Peyer's patch (tissue), 4 donors: ENCODE data around the gene DMGDH.

Source experiments
- POLR2A ChIP-seq, 2 donors: fragments of 450-650 bp; IDR thresholded peaks; one replicate each; pipeline ENCODE4 v1.5.1; 2017; ENCODE audit warnings: antibody characterized with exemption in 2 of 2, mild to moderate bottlenecking in 2 of 2, moderate library complexity in 2 of 2
- TF ChIP-seq, protein P1 (sequence below), 6 experiments: fragments of 450-650 bp in 4 of 6; fragments of 200-600 bp in 2 of 6; sonication (generic) in 1 of 6; IDR thresholded peaks; one replicate each; pipeline ENCODE4 v1.5.1; 2017 to 2019; ENCODE audit warnings: antibody characterized with exemption in 6 of 6, mild to moderate bottlenecking in 3 of 6, moderate library complexity in 1 of 6

DNA sequence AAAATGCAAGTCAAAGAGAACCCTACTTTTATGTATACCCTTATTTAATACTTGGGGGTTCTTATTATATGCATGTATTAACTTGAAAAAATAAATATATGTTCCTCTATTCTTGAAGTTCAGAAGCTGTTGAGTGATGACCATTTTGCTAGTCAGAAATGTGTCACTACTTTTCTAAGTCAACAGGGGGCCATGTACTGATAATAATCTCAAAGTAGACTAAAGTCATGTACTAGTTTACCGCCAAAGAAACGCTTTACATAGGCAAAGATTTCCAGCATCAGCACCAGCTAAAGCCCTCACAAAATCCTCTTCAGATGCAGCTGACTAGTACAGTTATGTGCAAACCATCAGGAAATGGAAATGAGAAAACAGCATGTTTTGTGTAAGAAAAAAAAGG is 36.4 kb upstream of the DMGDH start:
- TF ChIP-seq, protein P1, sequence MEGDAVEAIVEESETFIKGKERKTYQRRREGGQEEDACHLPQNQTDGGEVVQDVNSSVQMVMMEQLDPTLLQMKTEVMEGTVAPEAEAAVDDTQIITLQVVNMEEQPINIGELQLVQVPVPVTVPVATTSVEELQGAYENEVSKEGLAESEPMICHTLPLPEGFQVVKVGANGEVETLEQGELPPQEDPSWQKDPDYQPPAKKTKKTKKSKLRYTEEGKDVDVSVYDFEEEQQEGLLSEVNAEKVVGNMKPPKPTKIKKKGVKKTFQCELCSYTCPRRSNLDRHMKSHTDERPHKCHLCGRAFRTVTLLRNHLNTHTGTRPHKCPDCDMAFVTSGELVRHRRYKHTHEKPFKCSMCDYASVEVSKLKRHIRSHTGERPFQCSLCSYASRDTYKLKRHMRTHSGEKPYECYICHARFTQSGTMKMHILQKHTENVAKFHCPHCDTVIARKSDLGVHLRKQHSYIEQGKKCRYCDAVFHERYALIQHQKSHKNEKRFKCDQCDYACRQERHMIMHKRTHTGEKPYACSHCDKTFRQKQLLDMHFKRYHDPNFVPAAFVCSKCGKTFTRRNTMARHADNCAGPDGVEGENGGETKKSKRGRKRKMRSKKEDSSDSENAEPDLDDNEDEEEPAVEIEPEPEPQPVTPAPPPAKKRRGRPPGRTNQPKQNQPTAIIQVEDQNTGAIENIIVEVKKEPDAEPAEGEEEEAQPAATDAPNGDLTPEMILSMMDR (IDR thresholded peaks at IDR 0.05), result no peak
- TF ChIP-seq POLR2A (IDR thresholded peaks at IDR 0.05), result no peak
